HG03159 (cell line): Measurements from ENCODE around the gene ATP6V1F.
A peak's percentile ranks its signal among the peaks of the same experiment; 100 is the strongest.

Source experiments
- ATAC-seq: cut with Tn5 transposase; IDR thresholded peaks from one replicate; pipeline ENCODE4 v1.9.1; 2021; ENCODE audit warnings: mild to moderate bottlenecking, moderate library complexity; ENCODE audit not compliant: unreplicated experiment

Gene ATP6V1F

DNA sequence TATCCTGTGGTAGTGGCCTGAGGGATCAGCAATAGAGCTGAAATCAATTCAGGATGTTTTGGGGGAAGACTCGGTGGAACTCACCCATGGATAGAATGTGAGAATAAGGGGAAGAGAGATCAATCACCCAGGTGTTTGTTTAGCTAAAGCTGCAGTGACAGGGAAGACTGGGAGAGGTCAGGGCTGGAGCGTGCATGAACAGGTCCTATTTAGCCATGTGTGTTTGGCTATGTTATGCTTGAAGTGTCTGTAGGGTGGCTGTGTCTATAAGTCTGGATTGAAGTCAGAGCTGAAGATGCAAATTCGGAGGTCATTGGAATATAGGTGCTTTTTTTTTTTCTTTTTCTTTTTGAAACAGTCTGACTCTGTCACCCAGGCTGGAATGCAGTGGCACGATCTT, 4.6 kb downstream of the ATP6V1F start:
- ATAC-seq = no peak

DNA sequence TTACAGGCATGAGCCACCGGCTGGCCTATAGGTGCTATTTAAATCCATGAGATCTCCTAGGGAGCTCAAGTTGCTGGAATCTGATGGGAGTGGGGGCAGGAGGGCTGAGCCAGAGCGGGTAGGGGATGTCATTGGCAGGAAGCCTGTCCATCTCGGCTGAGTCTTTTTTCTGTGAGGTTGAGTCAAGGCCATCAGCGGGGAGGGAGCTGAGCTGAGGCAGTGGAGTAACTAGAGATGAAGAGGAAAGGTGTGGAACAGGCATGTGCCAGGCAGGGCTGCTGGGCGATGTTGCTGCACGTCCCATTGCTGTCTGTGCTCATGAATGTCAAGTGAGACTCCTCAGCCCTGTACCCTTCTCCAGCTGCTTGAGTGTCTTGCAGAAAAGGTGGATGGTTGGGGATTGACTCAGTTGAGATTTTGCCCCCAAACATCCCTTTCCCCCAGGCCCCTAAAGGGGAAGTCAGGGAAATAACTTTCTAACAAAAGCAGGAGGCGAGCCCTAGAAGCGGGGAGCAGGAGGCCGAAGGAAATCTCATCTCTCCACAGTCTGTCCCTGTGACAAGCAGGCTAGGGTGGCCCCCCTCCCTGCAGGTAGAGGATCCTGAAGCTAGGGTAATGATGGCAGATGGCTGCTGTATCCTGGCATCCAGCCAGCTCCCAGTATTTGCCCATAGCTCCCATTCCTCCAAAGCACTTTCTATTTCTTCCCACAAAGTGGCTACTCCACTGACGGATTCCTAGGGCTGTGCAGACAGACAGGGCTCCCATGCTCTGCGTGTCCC, 5.4 kb downstream of the ATP6V1F start:
- no peak for ATAC-seq

DNA sequence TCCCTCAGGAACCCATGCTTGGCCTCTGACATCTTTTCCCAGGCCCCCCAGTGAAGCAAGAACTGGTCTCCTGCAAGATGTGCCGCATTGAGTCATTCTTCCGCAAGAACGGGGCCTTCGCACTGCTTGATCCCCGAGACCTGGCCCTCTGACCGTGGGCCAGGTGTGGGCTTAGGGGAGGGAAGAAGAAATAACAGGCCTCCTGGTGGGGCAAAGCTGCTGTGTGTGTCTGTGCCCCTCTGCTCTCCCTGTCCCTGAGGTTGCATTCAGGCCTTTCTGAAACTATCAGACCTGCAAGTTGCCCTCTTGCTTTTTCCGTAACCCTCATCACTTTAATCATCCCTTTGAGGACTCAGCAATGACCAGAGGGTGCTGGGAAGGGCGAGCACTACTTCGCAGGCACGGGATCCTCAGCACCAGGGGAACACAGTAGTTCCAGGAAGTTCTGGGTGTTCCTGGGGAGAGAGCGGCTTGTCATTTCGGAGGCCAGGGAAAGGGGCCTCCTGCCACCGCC, 6.0 kb downstream of the ATP6V1F start:
- no peak for ATAC-seq

- ATAC-seq = peak; percentile 81
Observed at GRCh38 chr7:128869138-128869943, 6.7 kb downstream of the ATP6V1F start.

- peak; percentile 10 for ATAC-seq
Observed at GRCh38 chr7:128869944-128870285, 7.3 kb downstream of the ATP6V1F start.

- ATAC-seq = no peak
Observed at GRCh38 chr7:128871050-128871449, 8.4 kb downstream of the ATP6V1F start.

DNA sequence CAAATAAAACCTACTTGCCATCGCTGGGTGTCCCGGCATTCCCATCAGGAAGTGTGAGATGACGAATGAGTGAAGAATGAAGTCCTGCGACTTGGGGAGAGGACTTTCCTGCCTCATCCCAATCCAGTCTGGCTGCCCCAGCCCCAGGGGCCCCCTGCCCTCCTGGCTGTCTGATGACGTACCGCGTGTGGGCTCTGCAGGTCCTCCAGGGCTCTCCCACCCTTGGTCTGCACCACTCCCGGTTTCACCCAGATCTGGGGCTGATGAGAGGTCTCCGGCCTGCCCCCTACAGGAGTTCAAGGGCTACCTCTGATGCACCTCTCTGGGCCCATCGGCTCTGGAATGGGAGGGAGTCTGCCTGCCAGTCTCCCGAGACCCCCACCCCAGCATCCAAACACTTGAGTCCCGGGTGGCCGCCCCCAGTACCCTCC, 9.8 kb downstream of the ATP6V1F start:
- ATAC-seq = no peak

DNA sequence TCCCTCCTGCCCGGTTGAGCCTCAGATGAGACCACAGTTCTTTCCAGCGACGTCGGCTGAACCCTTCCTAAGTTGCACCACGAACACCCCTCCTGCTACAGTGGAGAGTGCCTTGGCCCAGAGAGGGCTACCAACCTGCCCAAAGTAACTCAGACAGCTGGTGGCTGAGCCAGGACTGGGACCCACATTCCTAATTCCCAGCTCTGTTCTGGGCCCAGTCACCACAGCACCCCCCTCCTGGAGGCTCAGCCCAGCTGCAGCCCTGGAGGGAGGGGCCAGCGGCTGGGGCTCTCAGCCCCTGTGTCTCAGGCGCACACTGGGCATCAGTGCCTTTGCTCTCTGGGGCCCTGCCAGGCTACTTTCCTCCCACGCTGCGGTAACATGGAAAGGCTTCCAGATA, 10.6 kb downstream of the ATP6V1F start:
- no peak for ATAC-seq

GRCh38 chr7:128874140-128875031, 11.7 kb downstream of the ATP6V1F start:
- no peak for ATAC-seq

- no peak for ATAC-seq
Observed at GRCh38 chr7:128875523-128875948, 12.9 kb downstream of the ATP6V1F start.

- no peak for ATAC-seq
Observed at GRCh38 chr7:128876127-128876526, 13.5 kb downstream of the ATP6V1F start.

GRCh38 chr7:128876586-128876977, 13.9 kb downstream of the ATP6V1F start:
- ATAC-seq = no peak

- ATAC-seq = no peak
Observed at GRCh38 chr7:128876978-128877755, 14.5 kb downstream of the ATP6V1F start.

DNA sequence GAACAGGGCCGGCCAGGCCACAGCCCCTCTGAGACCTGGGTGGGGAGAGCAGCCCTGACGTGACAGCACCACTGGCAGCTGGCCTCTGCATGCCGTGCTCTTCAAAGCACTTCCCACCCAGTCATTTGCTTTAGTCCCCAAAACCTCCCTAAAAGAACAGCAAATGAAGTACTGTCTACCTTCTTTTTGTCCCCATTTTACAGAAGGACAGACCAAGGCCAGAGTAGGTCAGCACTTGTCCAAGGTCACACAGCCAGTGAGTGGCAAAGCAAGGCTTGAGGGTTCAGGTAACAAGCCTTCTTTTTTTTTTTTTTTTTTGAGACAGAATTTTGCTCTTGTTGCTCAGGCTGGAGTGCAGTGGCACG, 15.1 kb downstream of the ATP6V1F start:
- ATAC-seq = no peak

GRCh38 chr7:128878226-128879105, 15.8 kb downstream of the ATP6V1F start:
- no peak for ATAC-seq

GRCh38 chr7:128879461-128879938, 16.8 kb downstream of the ATP6V1F start:
- ATAC-seq = no peak

DNA sequence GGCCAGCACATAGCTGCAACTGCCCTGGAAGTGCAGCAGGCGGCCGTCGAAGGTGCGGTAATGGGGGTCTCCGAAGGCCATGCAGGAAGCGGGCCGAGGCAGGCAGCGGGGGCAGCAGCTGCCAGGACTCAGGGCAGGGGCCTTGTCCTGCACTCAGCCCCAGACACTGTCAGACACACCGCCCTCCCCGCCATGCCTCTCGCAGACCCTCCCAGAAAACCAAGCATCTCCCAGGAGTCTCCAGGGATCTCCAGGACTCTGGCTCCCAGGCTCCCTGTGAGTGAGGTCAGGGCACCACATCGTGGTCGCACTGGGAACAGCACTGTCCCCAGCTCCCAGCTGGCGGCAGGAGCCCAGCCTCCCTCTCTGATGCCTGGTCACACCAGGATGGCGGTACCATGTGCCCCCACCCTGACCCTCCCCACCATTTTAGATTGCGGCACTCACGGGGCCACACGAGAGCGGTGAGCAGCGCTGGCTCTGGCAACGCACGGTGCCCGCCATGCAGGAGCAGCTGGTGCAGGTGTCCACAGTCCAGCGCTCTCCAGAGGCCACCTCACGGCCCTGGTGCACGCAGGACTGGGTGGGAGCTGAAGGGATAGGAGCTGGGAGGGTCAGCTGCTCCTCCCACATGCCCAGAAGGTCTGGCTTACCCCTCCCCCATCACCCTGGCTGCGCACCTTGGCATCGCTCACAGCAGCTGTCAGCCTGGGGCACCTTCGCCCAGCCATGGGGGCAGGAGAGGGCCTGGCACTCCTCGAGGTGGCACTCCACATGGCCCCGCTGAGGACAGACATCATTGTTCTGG, 17.5 kb downstream of the ATP6V1F start:
- no peak for ATAC-seq

GRCh38 chr7:128880791-128881457, 18.3 kb downstream of the ATP6V1F start:
- ATAC-seq = no peak
